ENCODE measurements around the gene CENATAC.

GRCh38 chr11:119018074-119018938 is 20.4 kb downstream of the CENATAC start, which contains the start of the genes RPS25 and TRAPPC4:
- TF ChIP-seq, protein P1, sequence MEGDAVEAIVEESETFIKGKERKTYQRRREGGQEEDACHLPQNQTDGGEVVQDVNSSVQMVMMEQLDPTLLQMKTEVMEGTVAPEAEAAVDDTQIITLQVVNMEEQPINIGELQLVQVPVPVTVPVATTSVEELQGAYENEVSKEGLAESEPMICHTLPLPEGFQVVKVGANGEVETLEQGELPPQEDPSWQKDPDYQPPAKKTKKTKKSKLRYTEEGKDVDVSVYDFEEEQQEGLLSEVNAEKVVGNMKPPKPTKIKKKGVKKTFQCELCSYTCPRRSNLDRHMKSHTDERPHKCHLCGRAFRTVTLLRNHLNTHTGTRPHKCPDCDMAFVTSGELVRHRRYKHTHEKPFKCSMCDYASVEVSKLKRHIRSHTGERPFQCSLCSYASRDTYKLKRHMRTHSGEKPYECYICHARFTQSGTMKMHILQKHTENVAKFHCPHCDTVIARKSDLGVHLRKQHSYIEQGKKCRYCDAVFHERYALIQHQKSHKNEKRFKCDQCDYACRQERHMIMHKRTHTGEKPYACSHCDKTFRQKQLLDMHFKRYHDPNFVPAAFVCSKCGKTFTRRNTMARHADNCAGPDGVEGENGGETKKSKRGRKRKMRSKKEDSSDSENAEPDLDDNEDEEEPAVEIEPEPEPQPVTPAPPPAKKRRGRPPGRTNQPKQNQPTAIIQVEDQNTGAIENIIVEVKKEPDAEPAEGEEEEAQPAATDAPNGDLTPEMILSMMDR (IDR thresholded peaks at IDR 0.05), result no peak
- no peak for TF ChIP-seq EZH2 (IDR thresholded peaks at IDR 0.05; ENCODE audit: borderline replicate concordance, insufficient read depth, low read depth, low read length, poor library complexity, severe bottlenecking)

Data from B cell (primary cell).